Measurements from ENCODE around the gene KRTAP5-1. TPM values are rescaled to one million over a fixed set of nuclear protein-coding genes. Genes with fewer than 3 reads are reported as not detected.
A peak's percentile ranks its signal among the peaks of the same experiment; 100 is the strongest.
"Not testable (repeated sequence)": the region's sequence is repeated elsewhere in the genome, so short reads cannot be mapped to it uniquely, and the experiment has no call there.

The KRTAP5-1 gene
- total and polyA plus RNA-seq, 10 of the 15 experiments (the other 5 are each of a cell fraction or from before 2014, with no cell fraction given) = not detected

- in situ Hi-C loops (cut with MboI); H3K4me1 ChIP-seq (ENCODE audit: control insufficient read depth, insufficient read depth, low read length); POLR2A ChIA-PET; SMC1A ChIA-PET (ENCODE audit: uncharacterized antibody, unreplicated experiment); H3K79me2 ChIP-seq (ENCODE audit: control insufficient read depth, insufficient read depth, low read length); H3K36me3 ChIP-seq (ENCODE audit: control insufficient read depth in 2 of 2, insufficient read depth in 2 of 2, low read length in 1 of 2); intact Hi-C loops (cut with micrococcal nuclease; ENCODE audit: unreplicated experiment); H3K9me3 ChIP-seq (replicated peaks; ENCODE audit: control insufficient read depth, insufficient read depth, low read length); H3K27ac ChIP-seq (ENCODE audit: control insufficient read depth, insufficient read depth); H4K20me1 ChIP-seq (ENCODE audit: control insufficient read depth, insufficient read depth); H3K4me3 ChIP-seq; RAD21 ChIA-PET (ENCODE audit: unreplicated experiment); H3K27me3 ChIP-seq (replicated peaks in 1 of 2; ENCODE audit: control insufficient read depth in 2 of 2, insufficient read depth in 2 of 2, low read length in 1 of 2); H3K9ac ChIP-seq (ENCODE audit: control insufficient read depth, insufficient read depth, low read length); H2AFZ ChIP-seq (ENCODE audit: control insufficient read depth, low read depth, low read length); BruUV-seq (replicated peaks): not testable (repeated sequence)
- DNase-seq (ENCODE audit: low read depth, low spot score) (peak; percentile 30), ATAC-seq (peak; percentile 100), FAIRE-seq (peak; percentile 96)
- TF ChIP-seq EGR1 (IDR thresholded peaks at IDR 0.05; ENCODE audit: borderline replicate concordance in 1 of 2, low read depth in 2 of 2, low read length in 2 of 2) = 0 out of 3 replicates have a peak, but pooled peaks of 1 of the 2 experiments have one; percentile 39
- TF ChIP-seq, protein P1, sequence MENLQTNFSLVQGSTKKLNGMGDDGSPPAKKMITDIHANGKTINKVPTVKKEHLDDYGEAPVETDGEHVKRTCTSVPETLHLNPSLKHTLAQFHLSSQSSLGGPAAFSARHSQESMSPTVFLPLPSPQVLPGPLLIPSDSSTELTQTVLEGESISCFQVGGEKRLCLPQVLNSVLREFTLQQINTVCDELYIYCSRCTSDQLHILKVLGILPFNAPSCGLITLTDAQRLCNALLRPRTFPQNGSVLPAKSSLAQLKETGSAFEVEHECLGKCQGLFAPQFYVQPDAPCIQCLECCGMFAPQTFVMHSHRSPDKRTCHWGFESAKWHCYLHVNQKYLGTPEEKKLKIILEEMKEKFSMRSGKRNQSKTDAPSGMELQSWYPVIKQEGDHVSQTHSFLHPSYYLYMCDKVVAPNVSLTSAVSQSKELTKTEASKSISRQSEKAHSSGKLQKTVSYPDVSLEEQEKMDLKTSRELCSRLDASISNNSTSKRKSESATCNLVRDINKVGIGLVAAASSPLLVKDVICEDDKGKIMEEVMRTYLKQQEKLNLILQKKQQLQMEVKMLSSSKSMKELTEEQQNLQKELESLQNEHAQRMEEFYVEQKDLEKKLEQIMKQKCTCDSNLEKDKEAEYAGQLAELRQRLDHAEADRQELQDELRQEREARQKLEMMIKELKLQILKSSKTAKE (IDR thresholded peaks at IDR 0.05; ENCODE audit: low read depth, poor library complexity, severe bottlenecking) = peak; percentile 44
- peak in 1 of 2 experiments; percentile 86; a peak in 1 of 4 replicates for TF ChIP-seq ETV6 (conservative IDR thresholded peaks at IDR 0.05 in 1 of 2, IDR thresholded peaks at IDR 0.05 in 1 of 2; ENCODE audit: borderline replicate concordance in 1 of 2, low read depth in 1 of 2)
- TF ChIP-seq SPI1 (IDR thresholded peaks at IDR 0.05; ENCODE audit: borderline replicate concordance, insufficient read depth, low read depth, low read length) = peak; percentile 47; the same call in 1 of the 2 replicates
- TF ChIP-seq HDGF (IDR thresholded peaks at IDR 0.05) = 0 out of 2 replicates have a peak, but pooled peaks have one; percentile 24
- H3K4me2 ChIP-seq (ENCODE audit: control insufficient read depth, insufficient read depth) = peak overlapping the region; percentile 19; the same call in 1 of the 2 replicates
- CTCF ChIA-PET = interaction anchor here (1.5 kb wide), 1 partner anchor 11 kb away, joined by 4 read pairs; no protein-coding TSS in a partner anchor
- WGBS (ENCODE audit: insufficient coverage, insufficient replicate concordance, low lambda C conversion rate, missing lambda C conversion rate) = 1% methylated on average over 13 of the region's 13 CpGs
Measured at GRCh38 chr11:1605923-1606322, 20.8 kb upstream of the KRTAP5-1 start.
